HepG2 (cell line): ENCODE measurements around the gene GADD45GIP1. TPM values are rescaled to one million over a fixed set of nuclear protein-coding genes. Genes with fewer than 3 reads are reported as not detected.

Experiments used
- AKAP8 ChIP-seq: sonication (generic); formaldehyde crosslinking; IDR thresholded peaks from 2 replicates; pipeline ENCODE4 v1.5.1; 2020; ENCODE audit warnings: mild to moderate bottlenecking, missing genetic modification reagents
- EEA1 ChIP-seq: sonication (generic); formaldehyde crosslinking; IDR thresholded peaks from 2 replicates; pipeline ENCODE4 v1.5.1; 2020; ENCODE audit warnings: mild to moderate bottlenecking, missing genetic modification reagents, borderline replicate concordance
- HCFC1 ChIP-seq: fragments of 150-350 bp; IDR thresholded peaks from 2 replicates; pipeline ENCODE4 v1.6.1; 2014; ENCODE audit warnings: low read depth, low read length
- JDP2 ChIP-seq: sonication (generic); formaldehyde crosslinking; IDR thresholded peaks from 2 replicates; pipeline ENCODE4 v1.8.1; 2022; ENCODE audit warnings: missing genetic modification reagents, borderline replicate concordance
- KAT8 ChIP-seq: IDR thresholded peaks from 2 replicates; pipeline ENCODE4 v1.6.1; 2016; ENCODE audit warnings: missing genetic modification reagents, missing compliant biosample characterization
- KDM6A ChIP-seq: IDR thresholded peaks from 2 replicates; pipeline ENCODE4 v1.6.1; 2016; ENCODE audit warnings: low read depth
- RORA ChIP-seq: sonication (generic); formaldehyde crosslinking; IDR thresholded peaks from 2 replicates; pipeline ENCODE4 v1.5.0; 2020; ENCODE audit warnings: mild to moderate bottlenecking, missing genetic modification reagents, moderate library complexity
- SIX1 ChIP-seq: sonication (generic); formaldehyde crosslinking; IDR thresholded peaks from 2 replicates; pipeline ENCODE4 v1.4.0; 2020; ENCODE audit warnings: missing genetic modification reagents, borderline replicate concordance
- SRY ChIP-seq: sonication (generic); formaldehyde crosslinking; IDR thresholded peaks from 2 replicates; pipeline ENCODE4 v1.8.0; 2022; ENCODE audit warnings: mild to moderate bottlenecking, missing genetic modification reagents
- TRIM24 ChIP-seq: sonication (generic); formaldehyde crosslinking; IDR thresholded peaks from 2 replicates; pipeline ENCODE4 v1.8.0; 2022; ENCODE audit warnings: mild to moderate bottlenecking, missing genetic modification reagents
- polyA plus RNA-seq, 8 experiments: library from polyadenylated mRNA; depleted of rRNA in 3 of 8; stranded (reverse) in 7 of 8; unstranded in 1 of 8; fragments of >200 nt; fragmentation: Illumina TruSeq in 4 of 8; extraction: Trizol in 4 of 8; gene quantifications; 2 replicates each; pipeline versions ENCODE4 v1.2.1 to v1.2.3, GENCODE V29; 2011 to 2016; ENCODE audit warnings: low read depth in 4 of 8, missing spikeins in 1 of 8, mixed read lengths in 1 of 8; ENCODE audit not compliant: insufficient read depth in 1 of 8
- total RNA-seq, 5 experiments: library from RNA; depleted of rRNA; stranded (reverse); fragments of >200 nt; fragmentation: Illumina TruSeq; extraction: Trizol; gene quantifications; 2 replicates each; pipeline ENCODE4 v1.2.3, GENCODE V29; 2016; ENCODE audit warnings: low read depth in 1 of 5
- TF ChIP-seq, protein P1 (sequence below): IDR thresholded peaks from 2 replicates; pipeline ENCODE4 v1.6.1; 2018; ENCODE audit warnings: missing genetic modification reagents, mild to moderate bottlenecking, missing compliant biosample characterization
- TF ChIP-seq, protein P2 (sequence below): IDR thresholded peaks from 2 replicates; pipeline ENCODE4 v1.6.1; 2016; ENCODE audit warnings: control low read depth
- TF ChIP-seq, protein P3 (sequence below): conservative IDR thresholded peaks from 2 replicates; pipeline ENCODE4 v1.6.1; 2018; ENCODE audit warnings: missing genetic modification reagents
- TF ChIP-seq, protein P4 (sequence below): sonication (generic); formaldehyde crosslinking; conservative IDR thresholded peaks from 2 replicates; pipeline ENCODE4 v1.4.0; 2020; ENCODE audit warnings: missing genetic modification reagents

GADD45GIP1 gene
- total and polyA plus RNA-seq, 2 of the 13 experiments (the other 11 are each of a cell fraction or from before 2014, with no cell fraction given) = 24.6 to 30.7 TPM

DNA sequence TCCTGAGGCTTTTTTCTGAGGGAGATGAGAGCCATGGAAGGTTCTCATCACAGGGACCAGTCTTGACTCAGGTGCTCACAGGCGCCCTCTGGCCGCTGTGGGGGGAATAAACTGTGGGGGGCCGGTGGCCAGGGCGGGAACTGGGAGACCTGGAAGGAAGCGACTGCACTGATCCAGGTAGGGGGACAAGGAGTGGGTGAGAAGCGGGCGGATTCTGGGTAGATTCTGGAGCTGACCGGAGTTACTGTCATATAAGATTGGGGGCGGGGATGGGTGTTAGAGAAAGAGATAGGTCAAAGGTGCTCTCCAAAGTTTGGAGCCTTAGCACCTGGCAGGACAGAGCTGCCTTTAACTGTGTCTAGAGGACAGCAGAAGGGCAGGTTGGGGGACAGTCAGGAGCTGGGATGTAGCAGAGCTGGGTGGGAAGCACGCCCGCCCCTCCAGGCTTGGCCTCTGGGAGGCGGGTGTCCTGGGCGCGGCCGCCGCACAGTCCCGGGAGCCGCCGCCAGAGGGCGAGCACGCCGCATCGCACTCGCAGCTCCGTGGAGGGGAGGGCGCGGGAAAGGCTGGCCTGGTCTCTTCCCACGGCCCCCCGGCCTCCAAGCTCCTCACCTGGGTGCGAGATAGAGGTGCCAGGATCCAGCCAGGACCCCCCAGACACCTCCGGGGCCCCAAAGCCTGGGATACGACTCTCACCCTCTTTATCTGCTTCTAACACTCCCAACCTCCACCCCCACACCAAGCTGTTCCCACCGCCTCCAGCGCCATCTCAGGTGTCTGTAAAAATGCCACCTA is 8.2 kb upstream of the GADD45GIP1 start (continued):
- TF ChIP-seq, protein P1, sequence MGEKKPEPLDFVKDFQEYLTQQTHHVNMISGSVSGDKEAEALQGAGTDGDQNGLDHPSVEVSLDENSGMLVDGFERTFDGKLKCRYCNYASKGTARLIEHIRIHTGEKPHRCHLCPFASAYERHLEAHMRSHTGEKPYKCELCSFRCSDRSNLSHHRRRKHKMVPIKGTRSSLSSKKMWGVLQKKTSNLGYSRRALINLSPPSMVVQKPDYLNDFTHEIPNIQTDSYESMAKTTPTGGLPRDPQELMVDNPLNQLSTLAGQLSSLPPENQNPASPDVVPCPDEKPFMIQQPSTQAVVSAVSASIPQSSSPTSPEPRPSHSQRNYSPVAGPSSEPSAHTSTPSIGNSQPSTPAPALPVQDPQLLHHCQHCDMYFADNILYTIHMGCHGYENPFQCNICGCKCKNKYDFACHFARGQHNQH = peak; percentile 54; the same call in 1 of the 2 replicates
- TF ChIP-seq SRY = no peak
- TF ChIP-seq, protein P2, sequence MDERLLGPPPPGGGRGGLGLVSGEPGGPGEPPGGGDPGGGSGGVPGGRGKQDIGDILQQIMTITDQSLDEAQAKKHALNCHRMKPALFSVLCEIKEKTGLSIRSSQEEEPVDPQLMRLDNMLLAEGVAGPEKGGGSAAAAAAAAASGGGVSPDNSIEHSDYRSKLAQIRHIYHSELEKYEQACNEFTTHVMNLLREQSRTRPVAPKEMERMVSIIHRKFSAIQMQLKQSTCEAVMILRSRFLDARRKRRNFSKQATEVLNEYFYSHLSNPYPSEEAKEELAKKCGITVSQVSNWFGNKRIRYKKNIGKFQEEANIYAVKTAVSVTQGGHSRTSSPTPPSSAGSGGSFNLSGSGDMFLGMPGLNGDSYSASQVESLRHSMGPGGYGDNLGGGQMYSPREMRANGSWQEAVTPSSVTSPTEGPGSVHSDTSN (CRISPR knock-in tag) = no peak
- no peak for TF ChIP-seq SIX1 (CRISPR knock-in tag)
- no peak for TF ChIP-seq EEA1 (CRISPR knock-in tag)
- no peak for TF ChIP-seq KAT8 (CRISPR knock-in tag)
- no peak for TF ChIP-seq JDP2
- no peak for TF ChIP-seq RORA (CRISPR knock-in tag)
- no peak for TF ChIP-seq KDM6A (CRISPR knock-in tag)
- no peak for TF ChIP-seq HCFC1
- no peak for TF ChIP-seq AKAP8 (CRISPR knock-in tag)
- TF ChIP-seq TRIM24 = no peak
- TF ChIP-seq, protein P3, sequence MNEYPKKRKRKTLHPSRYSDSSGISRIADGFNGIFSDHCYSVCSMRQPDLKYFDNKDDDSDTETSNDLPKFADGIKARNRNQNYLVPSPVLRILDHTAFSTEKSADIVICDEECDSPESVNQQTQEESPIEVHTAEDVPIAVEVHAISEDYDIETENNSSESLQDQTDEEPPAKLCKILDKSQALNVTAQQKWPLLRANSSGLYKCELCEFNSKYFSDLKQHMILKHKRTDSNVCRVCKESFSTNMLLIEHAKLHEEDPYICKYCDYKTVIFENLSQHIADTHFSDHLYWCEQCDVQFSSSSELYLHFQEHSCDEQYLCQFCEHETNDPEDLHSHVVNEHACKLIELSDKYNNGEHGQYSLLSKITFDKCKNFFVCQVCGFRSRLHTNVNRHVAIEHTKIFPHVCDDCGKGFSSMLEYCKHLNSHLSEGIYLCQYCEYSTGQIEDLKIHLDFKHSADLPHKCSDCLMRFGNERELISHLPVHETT = no peak
- TF ChIP-seq, protein P4, sequence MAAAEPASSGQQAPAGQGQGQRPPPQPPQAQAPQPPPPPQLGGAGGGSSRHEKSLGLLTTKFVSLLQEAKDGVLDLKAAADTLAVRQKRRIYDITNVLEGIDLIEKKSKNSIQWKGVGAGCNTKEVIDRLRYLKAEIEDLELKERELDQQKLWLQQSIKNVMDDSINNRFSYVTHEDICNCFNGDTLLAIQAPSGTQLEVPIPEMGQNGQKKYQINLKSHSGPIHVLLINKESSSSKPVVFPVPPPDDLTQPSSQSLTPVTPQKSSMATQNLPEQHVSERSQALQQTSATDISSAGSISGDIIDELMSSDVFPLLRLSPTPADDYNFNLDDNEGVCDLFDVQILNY (CRISPR knock-in tag) = no peak; the same call in 1 of the 2 replicates
